A549 (cell line): ENCODE data around the gene CXXC1.
"Not testable (repeated sequence)": the region's sequence is repeated elsewhere in the genome, so short reads cannot be mapped to it uniquely, and the experiment has no call there.

ENCODE experiments used
- RNF2 ChIP-seq: fragments of 200-600 bp; sonication (generic); IDR thresholded peaks from 2 replicates; pipeline ENCODE4 v1.6.1; 2016; ENCODE audit warnings: low read depth, mild to moderate bottlenecking, antibody characterized with exemption, moderate library complexity, borderline replicate concordance
- SMC3 ChIP-seq: fragments of >200 bp; sonication (Bioruptor Twin); formaldehyde crosslinking; IDR thresholded peaks from 3 replicates; pipeline ENCODE4 v1.6.1; 2018; ENCODE audit warnings: inconsistent platforms

- not testable (repeated sequence) for TF ChIP-seq SMC3, RNF2
Observed at GRCh38 chr18:50241768-50242167, 45.7 kb downstream of the CXXC1 start.
